Natural killer cell (primary cell): ENCODE data around the gene SRL. TPM values are rescaled to one million over a fixed set of nuclear protein-coding genes. Genes with fewer than 3 reads are reported as not detected.

Source experiments
- total RNA-seq, 4 donors: library from RNA; stranded (reverse); fragments of 120-200 nt in 1 of 4; gene quantifications; one replicate each; pipeline versions ENCODE4 v1.2.3 to v1.2.4, GENCODE V29; 2013 to 2022

SRL gene
- total RNA-seq, 3 donors from 2014 or later (not counting 1 experiment from before 2014, with no cell fraction given), result not detected

Other genes starting within 250 kb of the SRL start
- 10 to 100 TPM; 28.0 to 52.4 (median 38.3) TPM for gene ADCY9, start 125.6 kb downstream of the SRL start, total RNA-seq
- 1 to 10 TPM; 6.5 to 9.6 (median 8.9) TPM for gene TFAP4, start 30.9 kb upstream of the SRL start, total RNA-seq
- under 1 TPM in 2 of 3 donors, not detected in 1; 0.05 to 0.35 TPM for gene GLIS2, start 74.0 kb upstream of the SRL start, total RNA-seq
- gene PAM16, start 109.2 kb upstream of the SRL start, total RNA-seq, result 10 to 100 TPM; 29.4 to 42.7 (median 39.0) TPM
- gene VASN, start 129.8 kb upstream of the SRL start, total RNA-seq, result under 1 TPM; 0.35 to 0.93 (median 0.78) TPM
- 100 to 1,000 TPM; 335 to 425 (median 415) TPM for gene CORO7, start 174.5 kb upstream of the SRL start, total RNA-seq
- 10 to 100 TPM; 22.1 to 34.2 (median 27.2) TPM for gene DNAJA3, start 183.8 kb upstream of the SRL start, total RNA-seq
- gene NMRAL1, start 232.5 kb upstream of the SRL start, total RNA-seq, result 10 to 100 TPM; 66.6 to 71.2 (median 69.8) TPM
- gene HMOX2, start 234.3 kb upstream of the SRL start, total RNA-seq, result 100 to 1,000 TPM in 1 of 3 donors, 10 to 100 TPM in 2; 66.0 to 104 (median 77.3) TPM